ENCODE measurements around the gene FGG. TPM values are rescaled to one million over a fixed set of nuclear protein-coding genes. Genes with fewer than 3 reads are reported as not detected.

The FGG gene
- total and polyA plus RNA-seq, 2 donors (not counting 1 experiment from before 2014, with no cell fraction given), result not detected

DNA sequence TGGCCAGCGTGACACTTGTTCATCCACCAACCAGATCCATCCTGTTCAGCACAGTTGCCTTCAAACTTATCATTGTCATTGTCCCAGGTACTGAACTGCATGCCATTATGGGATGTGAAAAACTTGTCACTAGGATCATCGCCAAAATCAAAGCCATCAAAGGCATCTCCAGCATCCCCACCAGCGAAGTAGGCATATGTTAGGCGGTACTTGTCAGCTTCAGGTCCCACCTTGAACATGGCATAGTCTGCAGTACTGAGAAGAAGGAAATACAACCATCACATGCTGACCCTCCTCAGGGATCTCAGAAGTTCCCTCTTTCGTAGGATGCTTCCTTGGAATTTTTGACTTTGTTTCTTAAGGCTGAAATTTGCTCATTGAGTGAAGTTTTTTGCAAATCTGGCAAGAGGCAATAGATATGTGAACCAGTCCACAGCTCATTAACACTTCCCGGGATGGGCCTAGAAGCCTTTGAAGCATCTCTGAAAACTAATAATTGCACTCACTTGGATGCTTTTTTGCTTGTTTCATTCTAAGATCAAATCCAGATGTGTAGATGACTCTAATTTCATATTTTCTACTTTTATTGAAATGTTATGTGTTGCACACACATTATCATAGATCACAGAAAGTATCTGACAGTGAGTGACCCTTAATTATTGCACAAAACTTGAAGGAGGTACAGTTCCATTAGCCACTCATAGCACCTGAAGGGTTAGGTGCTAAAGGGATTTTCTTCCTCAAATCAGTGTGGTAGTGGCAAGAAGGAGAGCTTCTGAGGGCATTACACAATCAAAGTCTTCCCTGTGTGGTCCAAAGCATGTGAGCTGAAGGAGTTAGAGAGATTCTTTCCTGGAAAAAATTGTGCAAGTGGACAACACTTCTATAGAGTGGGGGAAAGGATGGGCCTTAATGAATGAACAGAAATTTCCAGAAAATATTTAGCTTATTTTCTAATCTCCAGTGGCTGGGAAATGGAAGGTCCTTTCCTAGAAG is 5.4 kb downstream of the FGG start:
- no peaks in the 10 kb centered on the region for H3K79me2 ChIP-seq (ENCODE audit: control insufficient read depth, insufficient read depth, low read length)
- H3K4me1 ChIP-seq (ENCODE audit: control insufficient read depth in 2 of 2, insufficient read depth in 2 of 2, low read length in 2 of 2), result no peaks in the 10 kb centered on the region
- POLR2A ChIA-PET, result no interaction called here
- ATAC-seq (ENCODE audit: low read depth) (no peak), DNase-seq (no peak)
- H4K20me1 ChIP-seq (ENCODE audit: control insufficient read depth, insufficient read depth, low read length, poor library complexity, severe bottlenecking), result no peaks in the 10 kb centered on the region
- no peak overlapping the region for H3K4me2 ChIP-seq (replicated peaks; ENCODE audit: low read depth, low read length, poor library complexity, severe bottlenecking)
- 80% methylated on average over 1 of the region's 6 CpGs for WGBS (ENCODE audit: insufficient coverage)
- no peaks in the 10 kb centered on the region for H3K9me3 Mint-ChIP-seq (ENCODE audit: insufficient read depth)
- peaks cover 0 to 11% (median 6%) of the 10 kb centered on the region in 4 experiments for H3K27me3 ChIP-seq (replicated peaks in 1 of 4; ENCODE audit: control extremely low read depth in 1 of 4, control insufficient read depth in 3 of 4, insufficient read depth in 4 of 4, low read length in 3 of 4)
- no peak overlapping the region for H3K27ac Mint-ChIP-seq
- TF ChIP-seq CTCF (IDR thresholded peaks at IDR 0.05), result no peak
- no peak for TF ChIP-seq EZH2 (IDR thresholded peaks at IDR 0.05; ENCODE audit: borderline replicate concordance, insufficient read depth, low read depth, low read length, poor library complexity, severe bottlenecking)
- CTCF ChIA-PET, result interaction anchor here (1.1 kb wide), 1 partner anchor 15 kb away, joined by 5 read pairs; no protein-coding TSS in a partner anchor
- no peak overlapping the region for H3K4me3 ChIP-seq (ENCODE audit: control extremely low read depth in 1 of 5, extremely low read depth in 1 of 5, insufficient read depth in 1 of 5, low read depth in 2 of 5, low read length in 4 of 5)
- no peaks in the 10 kb centered on the region for H3K36me3 ChIP-seq (replicated peaks in 1 of 2; ENCODE audit: control extremely low read depth in 1 of 2, control insufficient read depth in 1 of 2, extremely low read depth in 1 of 2, insufficient read depth in 2 of 2, low read length in 1 of 2)
- intact Hi-C loops (cut with micrococcal nuclease), result no loop called here
- no peaks in the 10 kb centered on the region for H3K4me1 Mint-ChIP-seq
- H2AFZ ChIP-seq (ENCODE audit: insufficient read depth, low read depth, low read length, poor library complexity, severe bottlenecking), result no peak overlapping the region
- H3K4me3 Mint-ChIP-seq, result no peak overlapping the region
- H3K27me3 Mint-ChIP-seq, result peaks cover 39% of the 10 kb centered on the region
- no peaks in the 10 kb centered on the region for H3K9me3 ChIP-seq (ENCODE audit: control extremely low read depth in 1 of 3, control insufficient read depth in 2 of 3, insufficient read depth in 1 of 3, low read length in 2 of 3)
- H3K27ac ChIP-seq (ENCODE audit: low read length in 2 of 2), result no peak overlapping the region
- no peak overlapping the region for H3K9ac ChIP-seq (ENCODE audit: low read length)

DNA sequence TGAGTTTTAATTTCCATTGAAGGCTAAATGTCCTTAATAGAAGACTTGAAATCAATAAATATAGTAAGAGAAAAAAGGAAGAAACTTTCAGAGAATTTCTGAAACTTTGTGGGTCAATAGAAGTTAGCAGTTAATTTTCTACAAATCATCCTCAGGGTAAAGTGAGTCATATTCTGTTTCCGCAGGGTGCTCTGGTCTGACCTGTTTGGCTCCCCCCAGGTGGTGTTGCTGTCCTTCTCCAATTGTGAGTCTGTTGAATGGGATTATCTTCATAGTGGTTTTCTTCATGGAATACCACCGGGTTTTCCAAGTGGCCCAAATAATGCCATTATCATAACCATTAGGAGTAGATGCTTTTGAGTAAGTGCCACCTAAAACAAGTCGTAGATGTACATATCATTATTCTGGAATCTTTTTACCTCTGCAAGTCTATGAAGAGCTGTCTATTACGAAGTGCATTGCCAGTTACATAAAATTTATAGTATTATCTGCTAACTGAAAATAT is 7.7 kb downstream of the FGG start:
- no peak overlapping the region for H3K27ac Mint-ChIP-seq
- no peak for TF ChIP-seq CTCF (IDR thresholded peaks at IDR 0.05)
- TF ChIP-seq EZH2 (IDR thresholded peaks at IDR 0.05; ENCODE audit: borderline replicate concordance, insufficient read depth, low read depth, low read length, poor library complexity, severe bottlenecking), result no peak
- no peak overlapping the region for H2AFZ ChIP-seq (ENCODE audit: insufficient read depth, low read depth, low read length, poor library complexity, severe bottlenecking)
- H4K20me1 ChIP-seq (ENCODE audit: control insufficient read depth, insufficient read depth, low read length, poor library complexity, severe bottlenecking), result no peaks in the 10 kb centered on the region
- ATAC-seq (ENCODE audit: low read depth), result no peak
- CTCF ChIA-PET, result no interaction called here
- no CpG with 5 or more reads among the region's 4 CpGs for WGBS (ENCODE audit: insufficient coverage)
- H3K4me3 ChIP-seq (ENCODE audit: control extremely low read depth in 1 of 5, extremely low read depth in 1 of 5, insufficient read depth in 1 of 5, low read depth in 2 of 5, low read length in 4 of 5), result no peak overlapping the region
- H3K36me3 ChIP-seq (replicated peaks in 1 of 2; ENCODE audit: control extremely low read depth in 1 of 2, control insufficient read depth in 1 of 2, extremely low read depth in 1 of 2, insufficient read depth in 2 of 2, low read length in 1 of 2), result no peaks in the 10 kb centered on the region
- H3K4me1 ChIP-seq (ENCODE audit: control insufficient read depth in 2 of 2, insufficient read depth in 2 of 2, low read length in 2 of 2), result no peaks in the 10 kb centered on the region
- no peak for DNase-seq
- H3K9me3 ChIP-seq (ENCODE audit: control extremely low read depth in 1 of 3, control insufficient read depth in 2 of 3, insufficient read depth in 1 of 3, low read length in 2 of 3), result no peaks in the 10 kb centered on the region
- H3K9ac ChIP-seq (ENCODE audit: low read length), result no peak overlapping the region
- peaks cover 0 to 11% (median 7%) of the 10 kb centered on the region in 4 experiments for H3K27me3 ChIP-seq (replicated peaks in 1 of 4; ENCODE audit: control extremely low read depth in 1 of 4, control insufficient read depth in 3 of 4, insufficient read depth in 4 of 4, low read length in 3 of 4)
- H3K4me1 Mint-ChIP-seq, result no peaks in the 10 kb centered on the region
- no peaks in the 10 kb centered on the region for H3K79me2 ChIP-seq (ENCODE audit: control insufficient read depth, insufficient read depth, low read length)
- H3K9me3 Mint-ChIP-seq (ENCODE audit: insufficient read depth), result no peaks in the 10 kb centered on the region
- no peak overlapping the region for H3K4me3 Mint-ChIP-seq
- no peak overlapping the region for H3K27ac ChIP-seq (ENCODE audit: low read length in 2 of 2)
- intact Hi-C loops (cut with micrococcal nuclease), result no loop called here
- H3K4me2 ChIP-seq (replicated peaks; ENCODE audit: low read depth, low read length, poor library complexity, severe bottlenecking), result no peak overlapping the region
- peaks cover 48% of the 10 kb centered on the region for H3K27me3 Mint-ChIP-seq
- POLR2A ChIA-PET, result no interaction called here

Measured in B cell (primary cell).